ENCODE data around the gene JPT2.

- TF ChIP-seq ZNF626 (tag by site-specific recombination; IDR thresholded peaks at IDR 0.05) (no peak), ZNF148 (tag by site-specific recombination; IDR thresholded peaks at IDR 0.05; ENCODE audit: borderline replicate concordance) (no peak), ZBTB7A (tag by site-specific recombination; IDR thresholded peaks at IDR 0.05; ENCODE audit: low read depth) (no peak), CTCF (tag by site-specific recombination; IDR thresholded peaks at IDR 0.05) (no peak), ATF2 (tag by site-specific recombination; IDR thresholded peaks at IDR 0.05; ENCODE audit: low read depth) (no peak), ZSCAN18 (tag by site-specific recombination; IDR thresholded peaks at IDR 0.05) (no peak), ZBTB21 (tag by site-specific recombination; IDR thresholded peaks at IDR 0.05) (no peak), ZNF639 (tag by site-specific recombination; IDR thresholded peaks at IDR 0.05) (no peak)
Measured at GRCh38 chr16:1721372-1721771, 43.3 kb downstream of the JPT2 start.
